HEK293T (cell line): ENCODE data around the gene ZFX.

Source experiments
- CTBP1 ChIP-seq: fragments of 450-650 bp; IDR thresholded peaks from 2 replicates; pipeline ENCODE4 v1.6.1; 2016; ENCODE audit warnings: borderline replicate concordance
- FOXA1 ChIP-seq: fragments of 450-650 bp; IDR thresholded peaks from 2 replicates; pipeline ENCODE4 v1.6.1; 2016; ENCODE audit warnings: mild to moderate bottlenecking
- FOXM1 ChIP-seq: fragments of 450-650 bp; IDR thresholded peaks from 2 replicates; pipeline ENCODE4 v1.6.1; 2017; ENCODE audit warnings: mild to moderate bottlenecking, borderline replicate concordance
- HDGF ChIP-seq: fragments of 450-650 bp; IDR thresholded peaks from 2 replicates; pipeline ENCODE4 v1.6.1; 2017; ENCODE audit warnings: antibody characterized with exemption, borderline replicate concordance
- NFRKB ChIP-seq: fragments of 450-650 bp; IDR thresholded peaks from 2 replicates; pipeline ENCODE4 v1.6.1; 2016; ENCODE audit warnings: mild to moderate bottlenecking, moderate library complexity
- SP1 ChIP-seq: fragments of 450-650 bp; IDR thresholded peaks from 2 replicates; pipeline ENCODE4 v1.6.1; 2017
- SUZ12 ChIP-seq: fragments of 450-650 bp; IDR thresholded peaks from 2 replicates; pipeline ENCODE4 v1.6.1; 2016; ENCODE audit warnings: mild to moderate bottlenecking
- TARDBP ChIP-seq: fragments of 450-650 bp; IDR thresholded peaks from 2 replicates; pipeline ENCODE4 v1.6.1; 2016
- ZNF384 ChIP-seq: fragments of 450-650 bp; IDR thresholded peaks from 2 replicates; pipeline ENCODE4 v1.6.1; 2016

- TF ChIP-seq CTBP1, result no peak
- TF ChIP-seq TARDBP, result no peak
- no peak for TF ChIP-seq ZNF384
- no peak for TF ChIP-seq NFRKB
- TF ChIP-seq FOXM1, result no peak
- no peak for TF ChIP-seq SUZ12
- TF ChIP-seq HDGF, result no peak
- no peak for TF ChIP-seq FOXA1
- no peak for TF ChIP-seq SP1
Observed at GRCh38 chrX:24242649-24243175, 93.2 kb downstream of the ZFX start.
